Measurements from ENCODE around the gene RSBN1L.

RSBN1L gene

GRCh38 chr7:77727936-77728701 lies 31.9 kb downstream of the RSBN1L start:
- no peak for DNase-seq (ENCODE audit: extremely low read depth in 1 of 2, low read depth in 1 of 2)

- no peak for DNase-seq (ENCODE audit: extremely low read depth in 1 of 2, low read depth in 1 of 2)
Observed at GRCh38 chr7:77729574-77730348, 33.5 kb downstream of the RSBN1L start.

- DNase-seq (ENCODE audit: extremely low read depth in 1 of 2, low read depth in 1 of 2) = no peak
Observed at GRCh38 chr7:77731716-77732115, 35.5 kb downstream of the RSBN1L start.

- no peak for DNase-seq (ENCODE audit: extremely low read depth in 1 of 2, low read depth in 1 of 2)
Observed at GRCh38 chr7:77734659-77735421, 38.6 kb downstream of the RSBN1L start.

GRCh38 chr7:77735457-77735856 lies 39.2 kb downstream of the RSBN1L start:
- no peak for DNase-seq (ENCODE audit: extremely low read depth in 1 of 2, low read depth in 1 of 2)

GRCh38 chr7:77736991-77737390 lies 40.7 kb downstream of the RSBN1L start:
- DNase-seq (ENCODE audit: extremely low read depth in 1 of 2, low read depth in 1 of 2) = no peak

- DNase-seq (ENCODE audit: extremely low read depth in 1 of 2, low read depth in 1 of 2) = no peak
Observed at GRCh38 chr7:77738382-77738781, 42.1 kb downstream of the RSBN1L start.

- no peak for DNase-seq (ENCODE audit: extremely low read depth in 1 of 2, low read depth in 1 of 2)
Observed at GRCh38 chr7:77738871-77739270, 42.6 kb downstream of the RSBN1L start.

- DNase-seq (ENCODE audit: extremely low read depth in 1 of 2, low read depth in 1 of 2) = no peak
Observed at GRCh38 chr7:77740257-77740656, 44.0 kb downstream of the RSBN1L start.

GRCh38 chr7:77743518-77743917 lies 47.3 kb downstream of the RSBN1L start:
- DNase-seq (ENCODE audit: extremely low read depth in 1 of 2, low read depth in 1 of 2) = no peak

GRCh38 chr7:77745746-77746145 lies 49.5 kb downstream of the RSBN1L start:
- DNase-seq (ENCODE audit: extremely low read depth in 1 of 2, low read depth in 1 of 2) = no peak

GRCh38 chr7:77746164-77746823 lies 50.0 kb downstream of the RSBN1L start:
- DNase-seq (ENCODE audit: extremely low read depth in 1 of 2, low read depth in 1 of 2) = no peak

GRCh38 chr7:77746824-77747165 lies 50.5 kb downstream of the RSBN1L start:
- no peak for DNase-seq (ENCODE audit: extremely low read depth in 1 of 2, low read depth in 1 of 2)

GRCh38 chr7:77747178-77747577 lies 50.9 kb downstream of the RSBN1L start:
- DNase-seq (ENCODE audit: extremely low read depth in 1 of 2, low read depth in 1 of 2) = no peak

GRCh38 chr7:77747718-77748117 lies 51.5 kb downstream of the RSBN1L start:
- no peak for DNase-seq (ENCODE audit: extremely low read depth in 1 of 2, low read depth in 1 of 2)

GRCh38 chr7:77752016-77752415 lies 55.8 kb downstream of the RSBN1L start:
- no peak for DNase-seq (ENCODE audit: extremely low read depth in 1 of 2, low read depth in 1 of 2)

GRCh38 chr7:77753173-77753572 lies 56.9 kb downstream of the RSBN1L start:
- no peak for DNase-seq (ENCODE audit: extremely low read depth in 1 of 2, low read depth in 1 of 2)

GRCh38 chr7:77757589-77757988 lies 61.3 kb downstream of the RSBN1L start:
- DNase-seq (ENCODE audit: extremely low read depth in 1 of 2, low read depth in 1 of 2) = no peak

GRCh38 chr7:77759294-77759889 lies 63.1 kb downstream of the RSBN1L start:
- DNase-seq (ENCODE audit: extremely low read depth in 1 of 2, low read depth in 1 of 2) = peak; percentile 5 to 40

- DNase-seq (ENCODE audit: extremely low read depth in 1 of 2, low read depth in 1 of 2) = no peak
Observed at GRCh38 chr7:77760809-77761453, 64.7 kb downstream of the RSBN1L start.
